ENCODE data around the gene SEPTIN12. TPM values are rescaled to one million over a fixed set of nuclear protein-coding genes. Genes with fewer than 3 reads are reported as not detected.

Gene SEPTIN12
- total and polyA plus RNA-seq, 9 donors = 0.32 TPM; not detected in 8

- TF ChIP-seq EP300 (IDR thresholded peaks at IDR 0.05) = no peak
- TF ChIP-seq CTCF (IDR thresholded peaks at IDR 0.05) = no peak
- no peak for TF ChIP-seq POLR2A (IDR thresholded peaks at IDR 0.05)
- H3K36me3 ChIP-seq = no peaks in the 10 kb centered on the region
Measured at GRCh38 chr16:4813251-4814003, 25.3 kb upstream of the SEPTIN12 start.

GRCh38 chr16:4811773-4812172 lies 23.6 kb upstream of the SEPTIN12 start:
- Histone ChIP-seq H3K27ac (no peak overlapping the region), H3K27me3 (no peaks in the 10 kb centered on the region), H3K4me3 (no peak overlapping the region), H3K4me1 (ENCODE audit: insufficient read depth) (no peaks in the 10 kb centered on the region), H3K9me3 (no peaks in the 10 kb centered on the region), H3K36me3 (no peaks in the 10 kb centered on the region)
- 83 to 89% (median 85%) methylated on average over 9 of the region's 9 CpGs for WGBS, 3 donors
- no peak for DNase-seq
- intact Hi-C loops (cut with DNase I) = no loop called here
- TF ChIP-seq EP300 (IDR thresholded peaks at IDR 0.05) = no peak
- TF ChIP-seq POLR2A (IDR thresholded peaks at IDR 0.05) = no peak
- TF ChIP-seq CTCF (IDR thresholded peaks at IDR 0.05) = no peak

More at GRCh38 chr16:4813251-4814003, 25.3 kb upstream of the SEPTIN12 start:
- intact Hi-C loops (cut with DNase I) = no loop called here
- Histone ChIP-seq H3K27me3 (no peaks in the 10 kb centered on the region), H3K27ac (no peak overlapping the region), H3K4me1 (ENCODE audit: insufficient read depth) (no peaks in the 10 kb centered on the region), H3K9me3 (no peaks in the 10 kb centered on the region), H3K4me3 (no peak overlapping the region)
- WGBS, 3 donors = 94 to 96% (median 96%) methylated on average over 16 of the region's 16 CpGs
- no peak for DNase-seq

- no peak overlapping the region for H3K4me3 ChIP-seq
- H3K36me3 ChIP-seq = no peaks in the 10 kb centered on the region
- no peak for DNase-seq
- H3K9me3 ChIP-seq = no peaks in the 10 kb centered on the region
- H3K4me1 ChIP-seq (ENCODE audit: insufficient read depth) = no peaks in the 10 kb centered on the region
- no peaks in the 10 kb centered on the region for H3K27me3 ChIP-seq
- intact Hi-C loops (cut with DNase I) = no loop called here
- WGBS, 3 donors = 83 to 97% (median 88%) methylated on average over 3 of the region's 3 CpGs
- no peak overlapping the region for H3K27ac ChIP-seq
- TF ChIP-seq POLR2A (IDR thresholded peaks at IDR 0.05) (no peak), EP300 (IDR thresholded peaks at IDR 0.05) (no peak), CTCF (IDR thresholded peaks at IDR 0.05) (no peak)
Measured at GRCh38 chr16:4811242-4811641, 23.1 kb upstream of the SEPTIN12 start.

GRCh38 chr16:4806280-4806679 lies 18.1 kb upstream of the SEPTIN12 start:
- TF ChIP-seq POLR2A (IDR thresholded peaks at IDR 0.05) (no peak), EP300 (IDR thresholded peaks at IDR 0.05) (no peak), CTCF (IDR thresholded peaks at IDR 0.05) (no peak)
- Histone ChIP-seq H3K9me3 (no peaks in the 10 kb centered on the region), H3K4me3 (no peak overlapping the region), H3K27ac (no peak overlapping the region), H3K4me1 (ENCODE audit: insufficient read depth) (peaks cover 6% of the 10 kb centered on the region), H3K36me3 (no peaks in the 10 kb centered on the region), H3K27me3 (no peaks in the 10 kb centered on the region)
- intact Hi-C loops (cut with DNase I) = no loop called here
- WGBS, 3 donors = 90 to 96% (median 93%) methylated on average over 6 of the region's 6 CpGs
- no peak for DNase-seq

Data from ovary (tissue), 9 donors.